Osteoblast (primary cell): Measurements from ENCODE around the gene ADM. TPM values are rescaled to one million over a fixed set of nuclear protein-coding genes. Genes with fewer than 3 reads are reported as not detected.

ENCODE experiments used
- DNase-seq: peaks from one replicate; pipeline ENCODE4 v3.0.0; 2011; ENCODE audit warnings: low spot score, mixed read lengths; ENCODE audit not compliant: insufficient read length; ENCODE audit errors: missing footprints
- H2AFZ ChIP-seq: 2 replicates; pipeline ENCODE4 v1.6.0; 2011; ENCODE audit warnings: mild to moderate bottlenecking, low read length
- H3K27ac ChIP-seq: 2 replicates; pipeline ENCODE4 v1.5.1; 2011; ENCODE audit warnings: mild to moderate bottlenecking, low read depth, low read length, moderate library complexity
- H3K27me3 ChIP-seq: 2 replicates; pipeline ENCODE4 v1.6.0; 2012; ENCODE audit warnings: mild to moderate bottlenecking, control low read depth, inconsistent platforms, low read length, moderate library complexity; ENCODE audit not compliant: insufficient read depth
- H3K36me3 ChIP-seq: 2 replicates; pipeline ENCODE4 v1.5.1; 2011; ENCODE audit warnings: mild to moderate bottlenecking, low read length, control low read depth, moderate library complexity; ENCODE audit not compliant: insufficient read depth
- H3K4me1 ChIP-seq: 2 replicates; pipeline ENCODE4 v1.5.1; 2011; ENCODE audit warnings: mild to moderate bottlenecking, low read length, control low read depth, moderate library complexity; ENCODE audit not compliant: insufficient read depth
- H3K4me2 ChIP-seq: 2 replicates; pipeline ENCODE4 v1.6.0; 2011; ENCODE audit warnings: mild to moderate bottlenecking, low read length; ENCODE audit not compliant: insufficient read depth
- H3K4me3 ChIP-seq: fragments of 200-600 bp; sonication (generic); 3 replicates; pipeline ENCODE4 v1.5.1; 2012; ENCODE audit warnings: mild to moderate bottlenecking, low read length, inconsistent platforms; ENCODE audit not compliant: insufficient read depth
- H3K79me2 ChIP-seq: 2 replicates; pipeline ENCODE4 v1.6.0; 2012; ENCODE audit warnings: mild to moderate bottlenecking, low read length, control low read depth, inconsistent platforms; ENCODE audit not compliant: insufficient read depth
- H3K9me3 ChIP-seq: 2 replicates; pipeline ENCODE4 v1.5.1; 2011; ENCODE audit warnings: low read depth, low read length, control low read depth
- H4K20me1 ChIP-seq: 2 replicates; pipeline ENCODE4 v1.6.0; 2012; ENCODE audit warnings: mild to moderate bottlenecking, low read length, control low read depth; ENCODE audit not compliant: insufficient read depth
- total RNA-seq: library from RNA; depleted of rRNA; stranded (reverse); fragments of >200 nt; gene quantifications from 2 replicates; pipeline ENCODE4 v1.2.3, GENCODE V29; 2012
- TF ChIP-seq, protein P1 (sequence below): IDR thresholded peaks from 2 replicates; pipeline ENCODE4 v1.5.1; 2011; ENCODE audit warnings: mild to moderate bottlenecking, low read depth, low read length, moderate library complexity; ENCODE audit errors: extremely low read depth

The ADM gene
- total RNA-seq, 1 donor, result 250 TPM

DNA sequence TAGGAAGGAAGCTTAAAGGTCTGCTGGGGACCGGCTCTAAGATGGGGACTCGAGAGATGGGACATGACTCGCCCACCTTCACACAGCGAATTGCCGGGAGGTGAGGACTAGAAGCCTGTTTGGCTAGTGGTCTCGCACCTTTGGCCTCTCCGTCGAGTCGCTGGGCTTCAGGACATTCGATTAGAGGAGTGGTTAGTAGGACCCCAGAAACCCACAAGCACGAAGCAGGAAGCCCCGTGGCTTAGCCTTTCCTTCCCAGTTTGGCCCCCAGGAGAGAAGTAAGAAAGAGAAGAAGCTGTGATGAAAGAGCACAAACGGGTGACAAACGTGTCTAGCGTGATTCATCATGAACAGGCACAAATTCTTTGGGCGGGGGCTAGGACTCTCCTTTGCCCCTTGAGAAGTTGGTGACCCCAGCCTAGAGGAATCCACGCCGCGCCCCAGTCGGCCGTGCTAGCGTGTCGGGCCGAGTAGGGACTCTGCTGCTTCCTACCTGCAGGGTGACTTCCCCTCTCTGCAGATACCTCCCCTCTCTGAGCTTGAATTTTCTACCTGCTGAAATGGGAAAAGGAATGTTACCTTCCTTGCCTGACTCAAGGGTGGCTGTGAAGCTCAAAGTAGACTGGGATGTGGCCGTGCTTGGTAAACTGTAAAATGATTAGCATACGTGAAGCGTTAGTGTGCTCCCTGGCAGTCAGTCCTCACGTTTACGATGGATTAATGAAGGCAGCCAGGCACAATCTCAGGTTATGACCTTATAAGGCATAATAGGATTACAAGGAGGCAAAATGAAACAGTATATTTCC lies 1.1 kb upstream of the ADM start:
- H2AFZ ChIP-seq, result peak overlapping the region; percentile 90
- H3K4me3 ChIP-seq, result peak overlapping the region; percentile 93
- H3K4me1 ChIP-seq, result peaks cover 36% of the 10 kb centered on the region
- peaks cover 24% of the 10 kb centered on the region for H4K20me1 ChIP-seq
- DNase-seq, result no peak
- H3K27me3 ChIP-seq, result no peaks in the 10 kb centered on the region
- H3K36me3 ChIP-seq, result peaks cover 18% of the 10 kb centered on the region
- TF ChIP-seq, protein P1, sequence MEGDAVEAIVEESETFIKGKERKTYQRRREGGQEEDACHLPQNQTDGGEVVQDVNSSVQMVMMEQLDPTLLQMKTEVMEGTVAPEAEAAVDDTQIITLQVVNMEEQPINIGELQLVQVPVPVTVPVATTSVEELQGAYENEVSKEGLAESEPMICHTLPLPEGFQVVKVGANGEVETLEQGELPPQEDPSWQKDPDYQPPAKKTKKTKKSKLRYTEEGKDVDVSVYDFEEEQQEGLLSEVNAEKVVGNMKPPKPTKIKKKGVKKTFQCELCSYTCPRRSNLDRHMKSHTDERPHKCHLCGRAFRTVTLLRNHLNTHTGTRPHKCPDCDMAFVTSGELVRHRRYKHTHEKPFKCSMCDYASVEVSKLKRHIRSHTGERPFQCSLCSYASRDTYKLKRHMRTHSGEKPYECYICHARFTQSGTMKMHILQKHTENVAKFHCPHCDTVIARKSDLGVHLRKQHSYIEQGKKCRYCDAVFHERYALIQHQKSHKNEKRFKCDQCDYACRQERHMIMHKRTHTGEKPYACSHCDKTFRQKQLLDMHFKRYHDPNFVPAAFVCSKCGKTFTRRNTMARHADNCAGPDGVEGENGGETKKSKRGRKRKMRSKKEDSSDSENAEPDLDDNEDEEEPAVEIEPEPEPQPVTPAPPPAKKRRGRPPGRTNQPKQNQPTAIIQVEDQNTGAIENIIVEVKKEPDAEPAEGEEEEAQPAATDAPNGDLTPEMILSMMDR, result no peak
- peaks cover 40% of the 10 kb centered on the region for H3K79me2 ChIP-seq
- peak overlapping the region; percentile 95 for H3K27ac ChIP-seq
- no peaks in the 10 kb centered on the region for H3K9me3 ChIP-seq
- H3K4me2 ChIP-seq, result peak overlapping the region; percentile 97

DNA sequence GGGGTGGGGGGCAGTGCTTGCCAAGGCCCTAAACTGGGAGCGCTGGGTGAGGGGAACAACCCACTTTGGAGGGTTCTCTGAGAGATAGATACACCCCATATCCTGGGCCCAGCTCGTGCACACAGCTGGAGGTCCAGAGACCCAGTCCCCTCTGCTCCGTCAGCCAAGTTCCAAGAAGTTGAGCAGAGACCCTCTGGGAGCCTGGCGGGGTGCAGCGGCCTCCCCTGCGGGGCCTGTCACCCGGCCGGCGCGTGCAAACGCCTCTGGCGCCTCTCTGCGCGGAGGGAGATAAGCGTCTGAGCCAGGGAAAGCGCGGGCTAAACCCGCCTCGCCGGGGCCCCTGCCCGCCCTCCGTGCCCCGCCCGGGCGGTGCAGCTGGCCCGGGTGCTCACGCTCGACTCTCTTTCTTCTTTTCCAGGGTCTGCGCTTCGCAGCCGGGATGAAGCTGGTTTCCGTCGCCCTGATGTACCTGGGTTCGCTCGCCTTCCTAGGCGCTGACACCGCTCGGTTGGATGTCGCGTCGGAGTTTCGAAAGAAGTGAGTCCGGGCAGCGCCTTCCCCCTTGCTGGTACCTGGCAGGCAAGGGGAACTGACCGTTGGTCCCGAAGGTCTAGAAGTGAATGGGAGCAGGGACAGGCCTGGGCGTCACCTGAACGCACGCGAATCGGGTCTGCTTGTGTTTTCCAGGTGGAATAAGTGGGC lies 540 bp downstream of the ADM start:
- peak overlapping the region; percentile 93 for H3K4me3 ChIP-seq
- DNase-seq, result peak; percentile 85
- H3K36me3 ChIP-seq, result peaks cover 18% of the 10 kb centered on the region
- H3K27me3 ChIP-seq, result no peaks in the 10 kb centered on the region
- H3K27ac ChIP-seq, result peak overlapping the region; percentile 81
- TF ChIP-seq, protein P1, result no peak
- peak overlapping the region; percentile 97 for H3K4me2 ChIP-seq
- H3K79me2 ChIP-seq, result peaks cover 40% of the 10 kb centered on the region
- H3K9me3 ChIP-seq, result no peaks in the 10 kb centered on the region
- H4K20me1 ChIP-seq, result peaks cover 24% of the 10 kb centered on the region
- peaks cover 37% of the 10 kb centered on the region for H3K4me1 ChIP-seq
- H2AFZ ChIP-seq, result no peak overlapping the region

DNA sequence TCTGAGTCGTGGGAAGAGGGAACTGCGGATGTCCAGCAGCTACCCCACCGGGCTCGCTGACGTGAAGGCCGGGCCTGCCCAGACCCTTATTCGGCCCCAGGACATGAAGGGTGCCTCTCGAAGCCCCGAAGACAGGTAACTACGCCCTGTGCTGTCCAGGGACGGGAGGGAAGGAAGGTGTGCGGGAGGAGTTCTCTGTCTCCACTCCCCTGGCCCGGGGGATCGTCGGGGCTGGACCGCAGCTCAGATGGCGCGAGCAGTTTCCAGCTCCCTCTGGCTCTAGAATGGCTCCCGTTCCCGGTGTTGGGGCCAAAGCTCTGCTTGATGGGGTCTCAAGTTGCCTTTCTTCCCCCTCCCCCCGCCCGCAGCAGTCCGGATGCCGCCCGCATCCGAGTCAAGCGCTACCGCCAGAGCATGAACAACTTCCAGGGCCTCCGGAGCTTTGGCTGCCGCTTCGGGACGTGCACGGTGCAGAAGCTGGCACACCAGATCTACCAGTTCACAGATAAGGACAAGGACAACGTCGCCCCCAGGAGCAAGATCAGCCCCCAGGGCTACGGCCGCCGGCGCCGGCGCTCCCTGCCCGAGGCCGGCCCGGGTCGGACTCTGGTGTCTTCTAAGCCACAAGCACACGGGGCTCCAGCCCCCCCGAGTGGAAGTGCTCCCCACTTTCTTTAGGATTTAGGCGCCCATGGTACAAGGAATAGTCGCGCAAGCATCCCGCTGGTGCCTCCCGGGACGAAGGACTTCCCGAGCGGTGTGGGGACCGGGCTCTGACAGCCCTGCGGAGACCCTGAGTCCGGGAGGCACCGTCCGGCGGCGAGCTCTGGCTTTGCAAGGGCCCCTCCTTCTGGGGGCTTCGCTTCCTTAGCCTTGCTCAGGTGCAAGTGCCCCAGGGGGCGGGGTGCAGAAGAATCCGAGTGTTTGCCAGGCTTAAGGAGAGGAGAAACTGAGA lies 1.4 kb downstream of the ADM start:
- H3K4me3 ChIP-seq, result peak overlapping the region; percentile 93
- TF ChIP-seq, protein P1, result no peak
- peaks cover 37% of the 10 kb centered on the region for H3K79me2 ChIP-seq
- no peak overlapping the region for H2AFZ ChIP-seq
- H3K9me3 ChIP-seq, result no peaks in the 10 kb centered on the region
- H3K27ac ChIP-seq, result peak overlapping the region; percentile 81
- peaks cover 18% of the 10 kb centered on the region for H3K36me3 ChIP-seq
- no peaks in the 10 kb centered on the region for H3K27me3 ChIP-seq
- H3K4me2 ChIP-seq, result peak overlapping the region; percentile 97
- peaks cover 24% of the 10 kb centered on the region for H4K20me1 ChIP-seq
- H3K4me1 ChIP-seq, result peaks cover 31% of the 10 kb centered on the region
- no peak for DNase-seq
